Osteoblast (primary cell): ENCODE results near the gene C1orf210. TPM values are rescaled to one million over a fixed set of nuclear protein-coding genes. Genes with fewer than 3 reads are reported as not detected.

Experiments used
- DNase-seq: peaks from one replicate; pipeline ENCODE4 v3.0.0; 2011; ENCODE audit warnings: low spot score, mixed read lengths; ENCODE audit not compliant: insufficient read length; ENCODE audit errors: missing footprints
- H2AFZ ChIP-seq: 2 replicates; pipeline ENCODE4 v1.6.0; 2011; ENCODE audit warnings: mild to moderate bottlenecking, low read length
- H3K27ac ChIP-seq: 2 replicates; pipeline ENCODE4 v1.5.1; 2011; ENCODE audit warnings: mild to moderate bottlenecking, low read depth, low read length, moderate library complexity
- H3K27me3 ChIP-seq: 2 replicates; pipeline ENCODE4 v1.6.0; 2012; ENCODE audit warnings: mild to moderate bottlenecking, control low read depth, inconsistent platforms, low read length, moderate library complexity; ENCODE audit not compliant: insufficient read depth
- H3K36me3 ChIP-seq: 2 replicates; pipeline ENCODE4 v1.5.1; 2011; ENCODE audit warnings: mild to moderate bottlenecking, low read length, control low read depth, moderate library complexity; ENCODE audit not compliant: insufficient read depth
- H3K4me1 ChIP-seq: 2 replicates; pipeline ENCODE4 v1.5.1; 2011; ENCODE audit warnings: mild to moderate bottlenecking, low read length, control low read depth, moderate library complexity; ENCODE audit not compliant: insufficient read depth
- H3K4me2 ChIP-seq: 2 replicates; pipeline ENCODE4 v1.6.0; 2011; ENCODE audit warnings: mild to moderate bottlenecking, low read length; ENCODE audit not compliant: insufficient read depth
- H3K4me3 ChIP-seq: fragments of 200-600 bp; sonication (generic); 3 replicates; pipeline ENCODE4 v1.5.1; 2012; ENCODE audit warnings: mild to moderate bottlenecking, low read length, inconsistent platforms; ENCODE audit not compliant: insufficient read depth
- H3K79me2 ChIP-seq: 2 replicates; pipeline ENCODE4 v1.6.0; 2012; ENCODE audit warnings: mild to moderate bottlenecking, low read length, control low read depth, inconsistent platforms; ENCODE audit not compliant: insufficient read depth
- H3K9me3 ChIP-seq: 2 replicates; pipeline ENCODE4 v1.5.1; 2011; ENCODE audit warnings: low read depth, low read length, control low read depth
- H4K20me1 ChIP-seq: 2 replicates; pipeline ENCODE4 v1.6.0; 2012; ENCODE audit warnings: mild to moderate bottlenecking, low read length, control low read depth; ENCODE audit not compliant: insufficient read depth
- total RNA-seq: library from RNA; depleted of rRNA; stranded (reverse); fragments of >200 nt; gene quantifications from 2 replicates; pipeline ENCODE4 v1.2.3, GENCODE V29; 2012
- TF ChIP-seq, protein P1 (sequence below): IDR thresholded peaks from 2 replicates; pipeline ENCODE4 v1.5.1; 2011; ENCODE audit warnings: mild to moderate bottlenecking, low read depth, low read length, moderate library complexity; ENCODE audit errors: extremely low read depth

Gene C1orf210
- total RNA-seq = not detected in 2 replicates

DNA sequence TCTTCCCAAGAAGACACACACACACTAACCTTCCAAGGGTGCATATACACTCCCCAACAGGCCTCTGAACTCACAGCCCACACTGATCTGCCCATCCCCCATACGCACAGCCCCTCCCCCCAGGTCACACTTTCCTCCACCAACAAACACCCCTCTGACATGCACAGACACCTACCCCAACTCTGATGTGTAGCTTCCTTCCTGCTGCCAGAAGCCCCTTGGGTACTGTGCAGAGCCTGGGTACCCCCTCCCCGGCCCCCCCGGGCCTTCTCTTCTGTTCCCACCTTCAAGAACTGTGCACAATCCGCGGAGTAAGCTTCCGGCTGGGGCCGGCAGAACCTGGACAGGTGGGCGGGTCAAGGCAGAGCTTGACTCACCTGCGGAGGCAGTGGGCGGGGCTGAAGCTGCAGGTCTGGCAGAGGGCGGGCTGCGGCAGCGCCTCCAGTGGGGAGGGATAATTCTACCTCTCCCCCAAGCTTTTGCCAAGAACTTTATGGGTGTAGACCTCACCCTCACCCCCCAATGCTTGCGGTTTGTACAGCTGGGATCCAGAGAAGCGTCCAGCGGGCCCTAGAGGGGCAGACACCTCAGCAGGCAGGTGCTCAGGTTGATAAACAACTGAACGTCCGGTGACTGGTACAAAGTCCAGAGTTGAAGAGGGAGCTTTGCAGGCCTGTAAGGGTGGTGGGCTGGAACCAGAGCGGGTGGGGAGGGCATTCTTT is at the start of gene C1orf210:
TSS of gene C1orf210 (minus strand) at position 313 of the 722 bp plus-strand sequence. CDS start 2,311 bp downstream, outside the sequence.
- Histone ChIP-seq H2AFZ (no peak within 1 kb of the TSS), H3K27ac (no peak within 1 kb of the TSS), H3K79me2 (no peaks in the 10 kb centered on the region), H3K4me2 (no peak within 1 kb of the TSS), H3K36me3 (no peaks in the 10 kb centered on the region), H3K4me3 (no peak within 1 kb of the TSS), H3K4me1 (no peaks in the 10 kb centered on the region), H3K27me3 (peaks cover 9% of the 10 kb centered on the region), H3K9me3 (no peaks in the 10 kb centered on the region), H4K20me1 (no peaks in the 10 kb centered on the region)
- peak; percentile 60 for DNase-seq
- TF ChIP-seq, protein P1, sequence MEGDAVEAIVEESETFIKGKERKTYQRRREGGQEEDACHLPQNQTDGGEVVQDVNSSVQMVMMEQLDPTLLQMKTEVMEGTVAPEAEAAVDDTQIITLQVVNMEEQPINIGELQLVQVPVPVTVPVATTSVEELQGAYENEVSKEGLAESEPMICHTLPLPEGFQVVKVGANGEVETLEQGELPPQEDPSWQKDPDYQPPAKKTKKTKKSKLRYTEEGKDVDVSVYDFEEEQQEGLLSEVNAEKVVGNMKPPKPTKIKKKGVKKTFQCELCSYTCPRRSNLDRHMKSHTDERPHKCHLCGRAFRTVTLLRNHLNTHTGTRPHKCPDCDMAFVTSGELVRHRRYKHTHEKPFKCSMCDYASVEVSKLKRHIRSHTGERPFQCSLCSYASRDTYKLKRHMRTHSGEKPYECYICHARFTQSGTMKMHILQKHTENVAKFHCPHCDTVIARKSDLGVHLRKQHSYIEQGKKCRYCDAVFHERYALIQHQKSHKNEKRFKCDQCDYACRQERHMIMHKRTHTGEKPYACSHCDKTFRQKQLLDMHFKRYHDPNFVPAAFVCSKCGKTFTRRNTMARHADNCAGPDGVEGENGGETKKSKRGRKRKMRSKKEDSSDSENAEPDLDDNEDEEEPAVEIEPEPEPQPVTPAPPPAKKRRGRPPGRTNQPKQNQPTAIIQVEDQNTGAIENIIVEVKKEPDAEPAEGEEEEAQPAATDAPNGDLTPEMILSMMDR = no peak

- no peak overlapping the region for H3K4me3 ChIP-seq
- TF ChIP-seq, protein P1 = no peak
- H3K4me2 ChIP-seq = no peak overlapping the region
Observed at GRCh38 chr1:43334453-43335205, 49.2 kb upstream of the C1orf210 start.

GRCh38 chr1:43331688-43332087 is 46.3 kb upstream of the C1orf210 start:
- no peak overlapping the region for H3K4me2 ChIP-seq
- H3K79me2 ChIP-seq = no peaks in the 10 kb centered on the region
- H3K9me3 ChIP-seq = no peaks in the 10 kb centered on the region
- no peak for DNase-seq
- H3K27ac ChIP-seq = no peak overlapping the region
- H3K4me1 ChIP-seq = peaks cover 14% of the 10 kb centered on the region
- TF ChIP-seq, protein P1 = no peak
- H2AFZ ChIP-seq = no peak overlapping the region
- H4K20me1 ChIP-seq = no peaks in the 10 kb centered on the region
- no peak overlapping the region for H3K4me3 ChIP-seq
- no peaks in the 10 kb centered on the region for H3K27me3 ChIP-seq
- H3K36me3 ChIP-seq = no peaks in the 10 kb centered on the region

More at GRCh38 chr1:43334453-43335205, 49.2 kb upstream of the C1orf210 start:
- Histone ChIP-seq H3K4me1 (peaks cover 13% of the 10 kb centered on the region), H3K27me3 (peaks cover 7% of the 10 kb centered on the region), H3K9me3 (no peaks in the 10 kb centered on the region), H3K27ac (no peak overlapping the region), H3K79me2 (no peaks in the 10 kb centered on the region), H3K36me3 (no peaks in the 10 kb centered on the region), H2AFZ (no peak overlapping the region), H4K20me1 (no peaks in the 10 kb centered on the region)
- no peak for DNase-seq
